ENCODE data around the gene BIRC2. TPM values are rescaled to one million over a fixed set of nuclear protein-coding genes. Genes with fewer than 3 reads are reported as not detected.

The BIRC2 gene
- total RNA-seq, 1 donor from 2014 or later: 56.9 TPM

GRCh38 chr11:102423936-102424335 lies 76.9 kb downstream of the BIRC2 start:
- peaks cover 3 to 9% (median 4%) of the 10 kb centered on the region in 3 donors for H3K4me1 ChIP-seq (ENCODE audit: control insufficient read depth in 3 of 3, insufficient read depth in 3 of 3, low read length in 3 of 3)
- H3K9me3 ChIP-seq (ENCODE audit: control insufficient read depth in 3 of 3, low read length in 3 of 3): no peaks in the 10 kb centered on the region
- H3K4me3 ChIP-seq (ENCODE audit: low read length in 3 of 3): no peak overlapping the region
- no peak overlapping the region for H3K9ac ChIP-seq (ENCODE audit: low read depth in 1 of 3, low read length in 3 of 3)
- H3K36me3 ChIP-seq (ENCODE audit: control insufficient read depth in 3 of 3, insufficient read depth in 3 of 3, low read length in 3 of 3): no peaks in the 10 kb centered on the region
- H3K27ac ChIP-seq (ENCODE audit: low read depth, low read length): no peak overlapping the region
- no peaks in the 10 kb centered on the region for H3K27me3 ChIP-seq (ENCODE audit: control insufficient read depth in 3 of 3, insufficient read depth in 3 of 3, low read length in 3 of 3)

DNA sequence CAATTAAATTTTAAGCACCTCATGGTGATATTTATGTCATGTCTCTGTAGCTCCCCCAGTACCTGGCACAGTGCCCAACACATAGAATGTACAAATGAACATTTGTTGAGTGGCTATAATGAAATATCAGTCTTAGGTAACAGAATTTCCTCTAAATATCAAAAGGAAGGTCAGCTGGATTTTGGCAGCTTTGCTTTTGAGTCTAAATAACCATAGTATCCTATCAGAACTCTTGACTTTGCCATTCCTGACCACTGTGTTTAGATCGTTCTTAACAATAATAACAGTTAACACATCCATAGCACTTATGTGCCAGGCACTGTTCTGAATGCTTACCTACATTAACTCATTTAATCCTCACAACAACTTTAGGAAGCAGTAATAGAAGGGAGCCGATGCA lies 79.0 kb downstream of the BIRC2 start:
- no peak overlapping the region for H3K27ac ChIP-seq (ENCODE audit: low read depth, low read length)
- H3K36me3 ChIP-seq (ENCODE audit: control insufficient read depth in 3 of 3, insufficient read depth in 3 of 3, low read length in 3 of 3): no peaks in the 10 kb centered on the region
- H3K4me1 ChIP-seq (ENCODE audit: control insufficient read depth in 3 of 3, insufficient read depth in 3 of 3, low read length in 3 of 3): peaks cover 5 to 19% (median 8%) of the 10 kb centered on the region in 3 donors
- H3K9me3 ChIP-seq (ENCODE audit: control insufficient read depth in 3 of 3, low read length in 3 of 3): no peaks in the 10 kb centered on the region
- no peak overlapping the region for H3K4me3 ChIP-seq (ENCODE audit: low read length in 3 of 3)
- no peaks in the 10 kb centered on the region for H3K27me3 ChIP-seq (ENCODE audit: control insufficient read depth in 3 of 3, insufficient read depth in 3 of 3, low read length in 3 of 3)
- no peak overlapping the region for H3K9ac ChIP-seq (ENCODE audit: low read depth in 1 of 3, low read length in 3 of 3)

DNA sequence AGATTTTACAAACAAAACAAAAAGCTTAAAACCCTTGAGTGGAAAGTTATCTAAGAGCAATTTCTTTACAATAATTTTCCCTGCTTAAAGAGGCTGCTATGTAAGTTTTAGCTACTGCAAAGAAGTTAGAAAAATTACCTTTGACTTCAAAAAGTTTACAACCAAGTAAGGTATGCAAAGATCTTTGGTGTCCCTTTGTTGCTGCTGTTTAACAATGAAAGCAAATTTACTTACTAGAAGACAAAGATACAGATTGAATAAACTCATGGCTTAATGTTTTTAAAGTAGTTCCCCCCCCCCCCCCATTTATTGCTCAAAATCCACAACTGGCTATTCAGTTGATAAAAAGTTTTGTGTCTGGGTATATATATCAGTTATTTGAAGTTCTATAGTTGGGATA lies 79.6 kb downstream of the BIRC2 start:
- Histone ChIP-seq H3K4me3 (ENCODE audit: low read length in 3 of 3) (no peak overlapping the region), H3K9ac (ENCODE audit: low read depth in 1 of 3, low read length in 3 of 3) (no peak overlapping the region), H3K4me1 (ENCODE audit: control insufficient read depth in 3 of 3, insufficient read depth in 3 of 3, low read length in 3 of 3) (peaks cover 5 to 19% (median 7%) of the 10 kb centered on the region in 3 donors), H3K27ac (ENCODE audit: low read depth, low read length) (no peak overlapping the region), H3K27me3 (ENCODE audit: control insufficient read depth in 3 of 3, insufficient read depth in 3 of 3, low read length in 3 of 3) (no peaks in the 10 kb centered on the region), H3K36me3 (ENCODE audit: control insufficient read depth in 3 of 3, insufficient read depth in 3 of 3, low read length in 3 of 3) (no peaks in the 10 kb centered on the region), H3K9me3 (ENCODE audit: control insufficient read depth in 3 of 3, low read length in 3 of 3) (no peaks in the 10 kb centered on the region)

DNA sequence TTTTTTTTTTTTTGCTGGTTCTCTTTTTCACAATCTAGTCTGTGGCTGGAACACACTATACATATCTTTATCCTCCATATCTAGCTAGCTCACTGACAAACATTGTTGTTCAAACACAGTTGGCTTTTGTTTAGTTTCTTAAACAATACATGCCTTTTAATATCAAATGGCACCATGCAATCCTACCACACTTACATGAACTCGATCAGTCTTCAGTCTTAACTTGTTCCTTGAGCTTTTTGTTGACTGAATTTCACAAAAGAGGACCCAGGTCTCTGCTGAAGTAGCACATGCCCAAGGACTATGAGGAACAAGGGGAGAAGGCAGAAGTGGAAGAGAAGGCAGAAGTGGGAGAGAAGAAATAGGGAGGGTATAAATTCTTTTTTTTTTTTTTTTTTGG lies 80.1 kb downstream of the BIRC2 start:
- no peak overlapping the region for H3K4me3 ChIP-seq (ENCODE audit: low read length in 3 of 3)
- peaks cover 5 to 19% (median 7%) of the 10 kb centered on the region in 3 donors for H3K4me1 ChIP-seq (ENCODE audit: control insufficient read depth in 3 of 3, insufficient read depth in 3 of 3, low read length in 3 of 3)
- no peak overlapping the region for H3K27ac ChIP-seq (ENCODE audit: low read depth, low read length)
- H3K36me3 ChIP-seq (ENCODE audit: control insufficient read depth in 3 of 3, insufficient read depth in 3 of 3, low read length in 3 of 3): no peaks in the 10 kb centered on the region
- H3K27me3 ChIP-seq (ENCODE audit: control insufficient read depth in 3 of 3, insufficient read depth in 3 of 3, low read length in 3 of 3): no peaks in the 10 kb centered on the region
- H3K9ac ChIP-seq (ENCODE audit: low read depth in 1 of 3, low read length in 3 of 3): no peak overlapping the region
- no peaks in the 10 kb centered on the region for H3K9me3 ChIP-seq (ENCODE audit: control insufficient read depth in 3 of 3, low read length in 3 of 3)

Small RNA genes lying within 50 kb of the gene (small RNA-seq; reads per million reads assigned to genes)
- gene AP000942.3 (not detected), gene AP000942.4 (not detected), gene RNU6-952P (not detected)

Other genes with a start within 250 kb of the BIRC2 start
- gene YAP1, start 236.8 kb upstream of the BIRC2 start, total RNA-seq: 49.6 TPM
- gene BIRC3, start 29.7 kb upstream of the BIRC2 start, total RNA-seq: 1.6 TPM
- 41.2 TPM for gene TMEM123, start 105.6 kb downstream of the BIRC2 start, total RNA-seq
- gene MMP7, start 183.5 kb downstream of the BIRC2 start, total RNA-seq: not detected